Measurements from ENCODE around the gene EIF1B. TPM values are rescaled to one million over a fixed set of nuclear protein-coding genes. Genes with fewer than 3 reads are reported as not detected.

Gene EIF1B
- total RNA-seq, 1 experiment from 2014 or later, result 25.0 TPM

DNA sequence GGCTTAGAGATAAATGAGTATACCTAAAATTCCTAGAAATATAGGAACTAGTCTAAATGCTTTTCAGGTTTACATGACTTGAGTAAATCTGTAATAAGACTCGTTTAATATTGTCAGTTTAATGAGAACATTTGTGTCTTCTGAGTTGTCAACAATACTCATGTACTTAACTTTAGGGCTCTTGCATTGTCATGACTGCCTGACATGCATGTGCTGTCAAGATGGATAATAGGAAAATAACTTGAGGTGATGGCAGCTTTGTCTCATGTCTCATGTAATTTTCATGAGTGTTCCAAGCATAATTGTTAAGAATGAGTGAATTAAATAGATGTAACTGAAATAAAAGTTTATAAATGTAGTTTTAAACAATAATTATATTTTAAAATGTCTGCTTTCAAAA is 45.1 kb upstream of the EIF1B start:
- H3K4me1 ChIP-seq (ENCODE audit: control insufficient read depth, insufficient read depth, low read length), result no peaks in the 10 kb centered on the region
- ChIA-PET POLR2A (no interaction called here), CTCF (no interaction called here)
- ATAC-seq (no peak), DNase-seq (ENCODE audit: low read depth, low spot score) (no peak)
- no TSS peak for BruUV-seq (replicated peaks)
- in situ Hi-C loops (cut with HindIII; ENCODE audit: low pct_unique_long_range_greater_than_20kb, low sequenced_read_pairs), result no loop called here
- no peaks in the 10 kb centered on the region for H3K9me3 ChIP-seq (ENCODE audit: control insufficient read depth, insufficient read depth, low read depth, low read length)
- no peak overlapping the region for H3K4me3 ChIP-seq (ENCODE audit: low read depth in 2 of 2, low read length in 2 of 2)
- H3K27me3 ChIP-seq (ENCODE audit: control insufficient read depth, insufficient read depth, low read length), result no peaks in the 10 kb centered on the region
- intact Hi-C loops (cut with micrococcal nuclease; ENCODE audit: unreplicated experiment), result no loop called here
- H3K27ac ChIP-seq (ENCODE audit: low read length), result no peak overlapping the region
- TF ChIP-seq, protein P1, sequence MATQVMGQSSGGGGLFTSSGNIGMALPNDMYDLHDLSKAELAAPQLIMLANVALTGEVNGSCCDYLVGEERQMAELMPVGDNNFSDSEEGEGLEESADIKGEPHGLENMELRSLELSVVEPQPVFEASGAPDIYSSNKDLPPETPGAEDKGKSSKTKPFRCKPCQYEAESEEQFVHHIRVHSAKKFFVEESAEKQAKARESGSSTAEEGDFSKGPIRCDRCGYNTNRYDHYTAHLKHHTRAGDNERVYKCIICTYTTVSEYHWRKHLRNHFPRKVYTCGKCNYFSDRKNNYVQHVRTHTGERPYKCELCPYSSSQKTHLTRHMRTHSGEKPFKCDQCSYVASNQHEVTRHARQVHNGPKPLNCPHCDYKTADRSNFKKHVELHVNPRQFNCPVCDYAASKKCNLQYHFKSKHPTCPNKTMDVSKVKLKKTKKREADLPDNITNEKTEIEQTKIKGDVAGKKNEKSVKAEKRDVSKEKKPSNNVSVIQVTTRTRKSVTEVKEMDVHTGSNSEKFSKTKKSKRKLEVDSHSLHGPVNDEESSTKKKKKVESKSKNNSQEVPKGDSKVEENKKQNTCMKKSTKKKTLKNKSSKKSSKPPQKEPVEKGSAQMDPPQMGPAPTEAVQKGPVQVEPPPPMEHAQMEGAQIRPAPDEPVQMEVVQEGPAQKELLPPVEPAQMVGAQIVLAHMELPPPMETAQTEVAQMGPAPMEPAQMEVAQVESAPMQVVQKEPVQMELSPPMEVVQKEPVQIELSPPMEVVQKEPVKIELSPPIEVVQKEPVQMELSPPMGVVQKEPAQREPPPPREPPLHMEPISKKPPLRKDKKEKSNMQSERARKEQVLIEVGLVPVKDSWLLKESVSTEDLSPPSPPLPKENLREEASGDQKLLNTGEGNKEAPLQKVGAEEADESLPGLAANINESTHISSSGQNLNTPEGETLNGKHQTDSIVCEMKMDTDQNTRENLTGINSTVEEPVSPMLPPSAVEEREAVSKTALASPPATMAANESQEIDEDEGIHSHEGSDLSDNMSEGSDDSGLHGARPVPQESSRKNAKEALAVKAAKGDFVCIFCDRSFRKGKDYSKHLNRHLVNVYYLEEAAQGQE (IDR thresholded peaks at IDR 0.05; ENCODE audit: insufficient read depth in 1 of 2, low read depth in 2 of 2, low read length in 1 of 2), result no peak
- TF ChIP-seq, protein P2, sequence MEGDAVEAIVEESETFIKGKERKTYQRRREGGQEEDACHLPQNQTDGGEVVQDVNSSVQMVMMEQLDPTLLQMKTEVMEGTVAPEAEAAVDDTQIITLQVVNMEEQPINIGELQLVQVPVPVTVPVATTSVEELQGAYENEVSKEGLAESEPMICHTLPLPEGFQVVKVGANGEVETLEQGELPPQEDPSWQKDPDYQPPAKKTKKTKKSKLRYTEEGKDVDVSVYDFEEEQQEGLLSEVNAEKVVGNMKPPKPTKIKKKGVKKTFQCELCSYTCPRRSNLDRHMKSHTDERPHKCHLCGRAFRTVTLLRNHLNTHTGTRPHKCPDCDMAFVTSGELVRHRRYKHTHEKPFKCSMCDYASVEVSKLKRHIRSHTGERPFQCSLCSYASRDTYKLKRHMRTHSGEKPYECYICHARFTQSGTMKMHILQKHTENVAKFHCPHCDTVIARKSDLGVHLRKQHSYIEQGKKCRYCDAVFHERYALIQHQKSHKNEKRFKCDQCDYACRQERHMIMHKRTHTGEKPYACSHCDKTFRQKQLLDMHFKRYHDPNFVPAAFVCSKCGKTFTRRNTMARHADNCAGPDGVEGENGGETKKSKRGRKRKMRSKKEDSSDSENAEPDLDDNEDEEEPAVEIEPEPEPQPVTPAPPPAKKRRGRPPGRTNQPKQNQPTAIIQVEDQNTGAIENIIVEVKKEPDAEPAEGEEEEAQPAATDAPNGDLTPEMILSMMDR (IDR thresholded peaks at IDR 0.05), result no peak
- TF ChIP-seq TCF7L2 (IDR thresholded peaks at IDR 0.05; ENCODE audit: low read depth, low read length), result no peak
- TF ChIP-seq SIN3A (IDR thresholded peaks at IDR 0.05; ENCODE audit: borderline replicate concordance, insufficient read depth, low read depth, low read length), result no peak
- no peak for TF ChIP-seq POLR2AphosphoS5 (IDR thresholded peaks at IDR 0.05; ENCODE audit: low read depth, low read length)
- H3K36me3 ChIP-seq (ENCODE audit: control insufficient read depth, insufficient read depth, low read length), result no peaks in the 10 kb centered on the region

DNA sequence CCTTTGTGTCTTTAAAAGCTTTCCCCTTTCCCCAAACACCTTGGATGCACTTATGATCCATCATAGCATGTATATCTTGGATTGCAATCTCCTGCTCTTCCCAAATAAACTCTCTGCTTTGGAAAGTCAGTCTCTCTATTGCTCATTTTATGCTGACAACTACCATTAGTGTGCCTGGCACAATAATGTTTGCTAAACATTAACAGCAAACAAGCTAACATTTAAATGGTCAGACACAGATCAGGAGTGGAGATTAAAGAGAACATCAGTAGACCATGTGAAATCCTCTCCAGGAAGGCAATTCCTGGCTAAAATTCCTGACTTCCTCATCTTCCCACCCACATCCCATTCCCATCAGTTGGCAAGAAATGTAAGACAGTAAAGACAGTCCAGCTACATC is 44.3 kb upstream of the EIF1B start:
- H3K27ac ChIP-seq (ENCODE audit: low read length), result no peak overlapping the region
- ATAC-seq (no peak), DNase-seq (ENCODE audit: low read depth, low spot score) (no peak)
- no peaks in the 10 kb centered on the region for H3K4me1 ChIP-seq (ENCODE audit: control insufficient read depth, insufficient read depth, low read length)
- no peaks in the 10 kb centered on the region for H3K36me3 ChIP-seq (ENCODE audit: control insufficient read depth, insufficient read depth, low read length)
- intact Hi-C loops (cut with micrococcal nuclease; ENCODE audit: unreplicated experiment) (no loop called here), in situ Hi-C loops (cut with HindIII; ENCODE audit: low pct_unique_long_range_greater_than_20kb, low sequenced_read_pairs) (no loop called here)
- no TSS peak for BruUV-seq (replicated peaks)
- ChIA-PET POLR2A (no interaction called here), CTCF (no interaction called here)
- TF ChIP-seq POLR2AphosphoS5 (IDR thresholded peaks at IDR 0.05; ENCODE audit: low read depth, low read length), result no peak
- no peak for TF ChIP-seq TCF7L2 (IDR thresholded peaks at IDR 0.05; ENCODE audit: low read depth, low read length)
- TF ChIP-seq, protein P2 (IDR thresholded peaks at IDR 0.05), result no peak
- no peak for TF ChIP-seq SIN3A (IDR thresholded peaks at IDR 0.05; ENCODE audit: borderline replicate concordance, insufficient read depth, low read depth, low read length)
- TF ChIP-seq, protein P1 (IDR thresholded peaks at IDR 0.05; ENCODE audit: insufficient read depth in 1 of 2, low read depth in 2 of 2, low read length in 1 of 2), result no peak
- no peaks in the 10 kb centered on the region for H3K9me3 ChIP-seq (ENCODE audit: control insufficient read depth, insufficient read depth, low read depth, low read length)
- no peak overlapping the region for H3K4me3 ChIP-seq (ENCODE audit: low read depth in 2 of 2, low read length in 2 of 2)
- H3K27me3 ChIP-seq (ENCODE audit: control insufficient read depth, insufficient read depth, low read length), result no peaks in the 10 kb centered on the region
